GM23248 (cell line): ENCODE results near the gene NMT2. TPM values are rescaled to one million over a fixed set of nuclear protein-coding genes. Genes with fewer than 3 reads are reported as not detected.

ENCODE experiments used
- DNase-seq: peaks from one replicate; pipeline ENCODE4 v3.0.0-alpha.2; 2015
- H2AFZ ChIP-seq: fragments of 200-600 bp; sonication (generic); 2 replicates; pipeline ENCODE4 v1.6.1; 2016; ENCODE audit warnings: antibody characterized with exemption
- H3F3A ChIP-seq: fragments of 200-600 bp; sonication (generic); 2 replicates; pipeline ENCODE4 v1.6.1; 2016; ENCODE audit warnings: mild to moderate bottlenecking, antibody characterized with exemption, mixed run types; ENCODE audit not compliant: insufficient read depth
- H3K27ac ChIP-seq: fragments of 200-600 bp; sonication (generic); 2 replicates; pipeline ENCODE4 v1.5.1; 2016; ENCODE audit warnings: mild to moderate bottlenecking
- H3K27me3 ChIP-seq: fragments of 200-600 bp; sonication (generic); replicated peaks from 2 replicates; pipeline ENCODE4 v1.6.1; 2016; ENCODE audit warnings: mild to moderate bottlenecking; ENCODE audit not compliant: insufficient read depth
- H3K36me3 ChIP-seq: fragments of 200-600 bp; sonication (generic); 2 replicates; pipeline ENCODE4 v1.6.1; 2016; ENCODE audit warnings: low read depth, mild to moderate bottlenecking
- H3K4me1 ChIP-seq: fragments of 200-600 bp; sonication (generic); 2 replicates; pipeline ENCODE4 v1.6.1; 2016; ENCODE audit warnings: mild to moderate bottlenecking; ENCODE audit not compliant: insufficient read depth
- H3K4me2 ChIP-seq: fragments of 200-600 bp; sonication (generic); one replicate; pipeline ENCODE4 v1.6.1; 2016; ENCODE audit warnings: mild to moderate bottlenecking; ENCODE audit not compliant: unreplicated experiment
- H3K4me3 ChIP-seq: fragments of 200-600 bp; sonication (generic); 2 replicates; pipeline ENCODE4 v1.5.1; 2016; ENCODE audit warnings: mild to moderate bottlenecking
- H3K79me2 ChIP-seq: fragments of 200-600 bp; sonication (generic); 2 replicates; pipeline ENCODE4 v1.6.1; 2016; ENCODE audit warnings: mild to moderate bottlenecking; ENCODE audit not compliant: insufficient read depth
- H3K9ac ChIP-seq: fragments of 200-600 bp; sonication (generic); 2 replicates; pipeline ENCODE4 v1.6.1; 2016; ENCODE audit warnings: mild to moderate bottlenecking
- H3K9me2 ChIP-seq: fragments of 200-600 bp; sonication (generic); 2 replicates; pipeline ENCODE4 v1.6.1; 2016; ENCODE audit warnings: mixed run types, mild to moderate bottlenecking, moderate library complexity; ENCODE audit not compliant: insufficient read depth
- H3K9me3 ChIP-seq: fragments of 200-600 bp; sonication (generic); one replicate; pipeline ENCODE4 v1.6.1; 2017; ENCODE audit warnings: low read depth
- H4K20me1 ChIP-seq: fragments of 200-600 bp; sonication (generic); 2 replicates; pipeline ENCODE4 v1.6.0; 2016; ENCODE audit not compliant: insufficient read depth
- EZH2 ChIP-seq: fragments of 200-600 bp; sonication (generic); IDR thresholded peaks from 2 replicates; pipeline ENCODE4 v1.6.1; 2018; ENCODE audit warnings: antibody characterized with exemption, mild to moderate bottlenecking; ENCODE audit not compliant: insufficient read depth, poor library complexity, severe bottlenecking
- EZH2phosphoT487 ChIP-seq: fragments of 200-600 bp; sonication (generic); IDR thresholded peaks from 2 replicates; pipeline ENCODE4 v1.6.1; 2018; ENCODE audit warnings: antibody characterized with exemption, moderate library complexity, mild to moderate bottlenecking, low read depth; ENCODE audit not compliant: insufficient read depth
- WGBS, 2 experiments: methylation state at CpG; one replicate each; pipeline ENCODE4 v1.1.6; 2015 to 2017; ENCODE audit warnings: low lambda C conversion rate in 2 of 2, low coverage in 1 of 2; ENCODE audit errors: missing lambda C conversion rate in 2 of 2; 5-methylcytosine and 5-hydroxymethylcytosine counted together
- in situ Hi-C: fragments of 300-500 bp; cut with MboI; formaldehyde crosslinking; loops from 2 replicates; pipeline ENCODE4 v1.15.0; 2020
- polyA plus RNA-seq: library from polyadenylated mRNA; unstranded; fragments of >200 nt; fragmentation: Nextera tagmentation; extraction: Ambion mirVana; gene quantifications from 2 replicates; pipeline ENCODE4 v1.2.1, GENCODE V29; 2016
- total RNA-seq: library from RNA; depleted of rRNA; stranded (reverse); fragments of >200 nt; shearing (Covaris generic); gene quantifications from 2 replicates; pipeline ENCODE4 v1.2.3, GENCODE V29; 2014

Gene NMT2
- total and polyA plus RNA-seq, 2 experiments from 2014 or later: 26.3 to 35.9 TPM

- in situ Hi-C loops: no loop called here
- no peak for DNase-seq
- 69 to 72% methylated on average over 18 of the region's 18 CpGs for WGBS, 2 experiments
- Histone ChIP-seq H3K79me2 (no peaks in the 10 kb centered on the region), H3K9me3 (no peaks in the 10 kb centered on the region), H4K20me1 (no peaks in the 10 kb centered on the region), H3K9me2 (no peaks in the 10 kb centered on the region), H3K27ac (peak overlapping the region; percentile 29; the same call in 1 of the 2 replicates), H3F3A (peaks cover 11% of the 10 kb centered on the region; the same call in 1 of the 2 replicates), H3K27me3 (no peaks in the 10 kb centered on the region), H3K9ac (peak overlapping the region; percentile 68), H3K4me1 (0 out of 2 replicates have a peak, but pooled peaks cover 5% of the 10 kb centered on the region), H3K4me3 (peak overlapping the region; percentile 69), H3K4me2 (peak overlapping the region; percentile 80), H2AFZ (peak overlapping the region; percentile 93), H3K36me3 (no peaks in the 10 kb centered on the region)
- no peak for TF ChIP-seq EZH2phosphoT487
- TF ChIP-seq EZH2: no peak
Observed at GRCh38 chr10:15083674-15084501, 84.6 kb downstream of the NMT2 start.

DNA sequence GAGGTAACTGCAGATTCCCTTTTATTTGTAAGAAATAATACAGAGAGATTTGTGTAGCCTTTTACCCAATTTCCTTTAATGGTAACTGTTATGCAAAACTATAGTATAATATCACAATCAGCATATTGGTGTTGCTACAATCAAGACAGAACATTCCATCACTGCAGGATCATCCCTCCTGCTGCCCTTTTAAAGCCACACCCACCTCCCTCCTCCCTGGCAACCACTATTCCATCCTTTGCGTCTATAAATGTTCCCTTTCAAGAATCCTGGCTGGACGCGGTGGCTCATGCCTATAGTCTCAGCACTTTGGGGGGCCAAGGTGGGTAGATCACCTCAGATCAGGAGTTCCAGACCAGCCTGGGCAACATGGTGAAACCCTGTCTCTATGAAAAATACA lies 93.1 kb downstream of the NMT2 start:
- no peak overlapping the region for H3K27ac ChIP-seq
- no peak overlapping the region for H3K9ac ChIP-seq
- H3K4me1 ChIP-seq: no peaks in the 10 kb centered on the region
- 70 to 85% methylated on average over 3 of the region's 3 CpGs for WGBS, 2 experiments
- TF ChIP-seq EZH2phosphoT487 (no peak), EZH2 (no peak)
- no peaks in the 10 kb centered on the region for H3K27me3 ChIP-seq
- H3F3A ChIP-seq: no peaks in the 10 kb centered on the region
- H3K79me2 ChIP-seq: no peaks in the 10 kb centered on the region
- no peak for DNase-seq
- no peaks in the 10 kb centered on the region for H3K9me3 ChIP-seq
- in situ Hi-C loops: no loop called here
- H3K4me3 ChIP-seq: no peak overlapping the region
- H3K9me2 ChIP-seq: no peaks in the 10 kb centered on the region
- no peak overlapping the region for H3K4me2 ChIP-seq
- no peaks in the 10 kb centered on the region for H3K36me3 ChIP-seq
- H2AFZ ChIP-seq: no peak overlapping the region
- no peaks in the 10 kb centered on the region for H4K20me1 ChIP-seq

DNA sequence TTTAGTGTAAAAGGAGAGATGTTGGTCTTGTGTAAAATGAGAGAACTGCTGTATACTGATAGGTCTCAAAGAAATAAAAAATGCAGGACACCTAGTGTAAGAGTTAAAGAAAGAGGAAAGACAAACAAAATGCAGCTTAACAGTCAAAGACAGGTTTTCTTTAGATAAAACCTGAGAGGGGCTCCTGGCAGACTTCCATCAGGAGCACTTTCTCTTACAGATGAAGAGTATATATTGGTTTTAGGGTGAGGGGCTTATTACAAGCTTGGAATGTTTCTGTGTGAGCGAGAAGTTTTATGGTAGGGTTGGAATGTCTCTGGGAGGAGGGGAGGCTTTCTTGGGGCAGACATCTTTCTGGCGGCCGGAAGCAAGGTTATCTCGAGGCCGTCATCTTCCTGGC lies 96.1 kb downstream of the NMT2 start:
- Histone ChIP-seq H3K79me2 (no peaks in the 10 kb centered on the region), H3K9ac (no peak overlapping the region), H3K9me3 (no peaks in the 10 kb centered on the region), H3F3A (no peaks in the 10 kb centered on the region), H3K27ac (no peak overlapping the region), H3K4me3 (no peak overlapping the region), H3K4me2 (no peak overlapping the region), H4K20me1 (no peaks in the 10 kb centered on the region), H3K27me3 (no peaks in the 10 kb centered on the region), H2AFZ (no peak overlapping the region), H3K9me2 (no peaks in the 10 kb centered on the region), H3K36me3 (no peaks in the 10 kb centered on the region), H3K4me1 (no peaks in the 10 kb centered on the region)
- DNase-seq: no peak
- in situ Hi-C loops: no loop called here
- no peak for TF ChIP-seq EZH2
- 80 to 84% methylated on average over 5 of the region's 5 CpGs for WGBS, 2 experiments

DNA sequence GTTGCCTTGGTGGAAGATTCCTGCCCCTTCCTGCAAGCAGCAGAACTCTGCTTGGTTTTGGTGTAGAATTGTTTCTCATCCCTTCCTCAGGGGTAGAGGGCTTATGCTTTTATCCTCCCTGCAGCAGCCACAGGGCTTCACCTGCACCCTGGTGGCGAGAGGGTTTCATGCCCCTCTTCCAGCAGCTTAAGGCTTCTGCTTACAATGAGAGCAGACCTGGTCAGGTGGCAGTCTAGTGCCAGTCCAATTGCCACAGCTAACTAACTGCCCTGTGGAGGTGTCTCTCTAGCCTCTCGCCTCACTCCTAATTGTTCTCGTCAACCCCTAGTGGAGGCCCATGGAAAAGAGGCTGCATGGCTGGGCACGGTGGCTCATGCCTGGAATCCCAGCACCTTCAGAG lies 99.3 kb downstream of the NMT2 start:
- no peak overlapping the region for H2AFZ ChIP-seq
- H3K4me3 ChIP-seq: no peak overlapping the region
- H3K27me3 ChIP-seq: no peaks in the 10 kb centered on the region
- H3K9ac ChIP-seq: no peak overlapping the region
- H3F3A ChIP-seq: no peaks in the 10 kb centered on the region
- H3K9me3 ChIP-seq: no peaks in the 10 kb centered on the region
- H3K79me2 ChIP-seq: no peaks in the 10 kb centered on the region
- H3K4me2 ChIP-seq: no peak overlapping the region
- no peaks in the 10 kb centered on the region for H3K9me2 ChIP-seq
- no peak for TF ChIP-seq EZH2phosphoT487
- no peak for TF ChIP-seq EZH2
- no peaks in the 10 kb centered on the region for H3K36me3 ChIP-seq
- H4K20me1 ChIP-seq: no peaks in the 10 kb centered on the region
- in situ Hi-C loops: no loop called here
- DNase-seq: no peak
- no peaks in the 10 kb centered on the region for H3K4me1 ChIP-seq
- WGBS, 2 experiments: 56 to 59% methylated on average over 4 of the region's 4 CpGs
- no peak overlapping the region for H3K27ac ChIP-seq
